NT2/D1 (cell line): ENCODE measurements around the gene BHLHE23.

ENCODE experiments used
- DNase-seq: peaks from one replicate; pipeline ENCODE4 v3.0.0-alpha.2; 2011; ENCODE audit warnings: low read depth, low spot score
- H3K27me3 ChIP-seq: 2 replicates; pipeline ENCODE4 v1.6.0; 2011; ENCODE audit warnings: mild to moderate bottlenecking; ENCODE audit not compliant: insufficient read length, insufficient read depth
- H3K36me3 ChIP-seq: 2 replicates; pipeline ENCODE4 v1.6.1; 2011; ENCODE audit warnings: mild to moderate bottlenecking, low read length, mixed read lengths; ENCODE audit not compliant: insufficient read depth, insufficient read length
- H3K4me1 ChIP-seq: 2 replicates; pipeline ENCODE4 v1.5.1; 2011; ENCODE audit not compliant: insufficient read depth, insufficient read length
- H3K4me3 ChIP-seq: 2 replicates; pipeline ENCODE4 v1.5.1; 2011; ENCODE audit warnings: low read depth; ENCODE audit not compliant: insufficient read length
- H3K9ac ChIP-seq: 2 replicates; pipeline ENCODE4 v1.6.0; 2011; ENCODE audit warnings: low read depth; ENCODE audit not compliant: insufficient read length
- H3K9me3 ChIP-seq: 2 replicates; pipeline ENCODE4 v1.5.1; 2011; ENCODE audit warnings: mild to moderate bottlenecking, low read length; ENCODE audit not compliant: insufficient read depth
- SUZ12 ChIP-seq: IDR thresholded peaks from 2 replicates; pipeline ENCODE4 v1.6.1; 2011; ENCODE audit not compliant: insufficient read length, insufficient read depth; ENCODE audit errors: extremely low read depth
- YY1 ChIP-seq: IDR thresholded peaks from 2 replicates; pipeline ENCODE4 v1.6.1; 2011; ENCODE audit not compliant: insufficient read length, insufficient read depth
- ZNF274 ChIP-seq: IDR thresholded peaks from 2 replicates; pipeline ENCODE4 v1.6.1; 2011; ENCODE audit warnings: mild to moderate bottlenecking, low read depth, low read length

Gene BHLHE23

GRCh38 chr20:63006540-63007359 lies at the start of gene BHLHE23:
BHLHE23 (minus strand) TSS chr20:63006964; CDS start chr20:63006774, 190 bp downstream.
- peak; percentile 63 for DNase-seq
- peaks cover 33% of the 10 kb centered on the region for H3K4me1 ChIP-seq
- TF ChIP-seq YY1 (no peak), SUZ12 (peak; percentile 72)
- H3K36me3 ChIP-seq = no peaks in the 10 kb centered on the region
- H3K9ac ChIP-seq = peak within 1 kb of the TSS; percentile 76
- H3K9me3 ChIP-seq = no peaks in the 10 kb centered on the region
- H3K4me3 ChIP-seq = peak within 1 kb of the TSS; percentile 43
- peaks cover 74% of the 10 kb centered on the region for H3K27me3 ChIP-seq

- no peak overlapping the region for H3K9ac ChIP-seq
- no peaks in the 10 kb centered on the region for H3K36me3 ChIP-seq
- H3K27me3 ChIP-seq = peaks cover 30% of the 10 kb centered on the region
- DNase-seq = no peak
- H3K4me1 ChIP-seq = peaks cover 27% of the 10 kb centered on the region
- H3K4me3 ChIP-seq = no peak overlapping the region
- TF ChIP-seq ZNF274 (no peak), SUZ12 (no peak), YY1 (no peak)
- H3K9me3 ChIP-seq = no peaks in the 10 kb centered on the region
Measured at GRCh38 chr20:63055575-63056235, 48.9 kb upstream of the BHLHE23 start.

- Histone ChIP-seq H3K9me3 (no peaks in the 10 kb centered on the region), H3K4me1 (peaks cover 19% of the 10 kb centered on the region), H3K36me3 (no peaks in the 10 kb centered on the region), H3K9ac (no peak overlapping the region), H3K4me3 (no peak overlapping the region), H3K27me3 (peaks cover 30% of the 10 kb centered on the region)
- no peak for DNase-seq
- TF ChIP-seq YY1 = no peak
- TF ChIP-seq SUZ12 = no peak
- TF ChIP-seq ZNF274 = no peak
Measured at GRCh38 chr20:63054681-63055240, 48.0 kb upstream of the BHLHE23 start.

GRCh38 chr20:63054103-63054474 lies 47.3 kb upstream of the BHLHE23 start:
- Histone ChIP-seq H3K4me1 (peaks cover 19% of the 10 kb centered on the region), H3K4me3 (no peak overlapping the region), H3K9ac (no peak overlapping the region), H3K9me3 (no peaks in the 10 kb centered on the region), H3K27me3 (peaks cover 30% of the 10 kb centered on the region), H3K36me3 (no peaks in the 10 kb centered on the region)
- no peak for DNase-seq
- TF ChIP-seq SUZ12 = no peak
- no peak for TF ChIP-seq YY1
- TF ChIP-seq ZNF274 = no peak

- DNase-seq = no peak
- H3K9me3 ChIP-seq = peaks cover 3% of the 10 kb centered on the region; the same call in 1 of the 2 replicates
- TF ChIP-seq YY1 (no peak), ZNF274 (no peak), SUZ12 (no peak)
- H3K9ac ChIP-seq = no peak overlapping the region
- peaks cover 27% of the 10 kb centered on the region for H3K27me3 ChIP-seq
- H3K36me3 ChIP-seq = no peaks in the 10 kb centered on the region
- no peak overlapping the region for H3K4me3 ChIP-seq
- H3K4me1 ChIP-seq = peaks cover 15% of the 10 kb centered on the region
Measured at GRCh38 chr20:63053432-63054102, 46.8 kb upstream of the BHLHE23 start.

- H3K27me3 ChIP-seq = peaks cover 23% of the 10 kb centered on the region
- TF ChIP-seq SUZ12 = no peak
- no peak for TF ChIP-seq ZNF274
- TF ChIP-seq YY1 = no peak
Measured at GRCh38 chr20:63052571-63053431, 46.0 kb upstream of the BHLHE23 start.

More at GRCh38 chr20:63052571-63053431, 46.0 kb upstream of the BHLHE23 start:
- no peaks in the 10 kb centered on the region for H3K36me3 ChIP-seq
- DNase-seq = no peak
- peaks cover 14% of the 10 kb centered on the region for H3K4me1 ChIP-seq
- H3K9me3 ChIP-seq = peaks cover 11% of the 10 kb centered on the region; the same call in 1 of the 2 replicates
- no peak overlapping the region for H3K9ac ChIP-seq
- H3K4me3 ChIP-seq = no peak overlapping the region
